GM12873 (cell line): ENCODE data around the gene REM2.

Experiments used
- TF ChIP-seq, protein P1 (sequence below): IDR thresholded peaks from 2 replicates; pipeline ENCODE4 v1.5.1; 2012; ENCODE audit warnings: low read depth, mild to moderate bottlenecking, moderate library complexity, low read length, control low read depth; ENCODE audit not compliant: insufficient read depth; ENCODE audit errors: missing control alignments

Gene REM2

DNA sequence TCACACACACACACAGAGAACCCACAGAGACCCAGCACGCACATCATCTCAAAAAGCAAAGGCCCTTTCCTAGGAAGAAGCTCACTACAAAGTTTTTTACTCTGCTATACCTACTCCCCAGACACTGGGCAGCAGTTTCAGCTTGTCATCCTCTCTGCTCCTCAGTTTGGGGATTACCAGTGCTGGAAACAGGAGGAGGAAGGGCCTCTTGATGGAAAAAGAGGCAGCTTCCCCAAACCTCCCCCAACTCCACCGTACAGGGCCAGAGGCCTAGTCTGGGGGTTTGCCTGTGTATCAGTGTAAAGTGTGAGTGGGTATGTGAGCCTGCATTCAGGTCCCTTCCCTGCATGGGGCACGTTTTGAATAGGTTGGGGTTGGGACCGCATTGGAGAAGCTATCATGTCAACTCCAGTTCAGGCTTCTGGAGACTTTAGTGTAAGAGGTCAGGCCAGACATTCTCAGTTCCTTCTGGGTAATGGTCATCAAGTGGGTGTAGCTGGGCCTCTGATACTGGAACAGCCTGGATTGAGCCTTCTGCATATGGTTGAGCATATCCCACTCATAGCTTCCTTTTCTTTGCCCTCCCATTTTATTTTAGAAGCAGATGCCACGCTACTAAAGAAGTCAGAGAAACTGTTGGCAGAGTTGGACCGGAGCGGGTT lies 1.2 kb downstream of the REM2 start:
- TF ChIP-seq, protein P1, sequence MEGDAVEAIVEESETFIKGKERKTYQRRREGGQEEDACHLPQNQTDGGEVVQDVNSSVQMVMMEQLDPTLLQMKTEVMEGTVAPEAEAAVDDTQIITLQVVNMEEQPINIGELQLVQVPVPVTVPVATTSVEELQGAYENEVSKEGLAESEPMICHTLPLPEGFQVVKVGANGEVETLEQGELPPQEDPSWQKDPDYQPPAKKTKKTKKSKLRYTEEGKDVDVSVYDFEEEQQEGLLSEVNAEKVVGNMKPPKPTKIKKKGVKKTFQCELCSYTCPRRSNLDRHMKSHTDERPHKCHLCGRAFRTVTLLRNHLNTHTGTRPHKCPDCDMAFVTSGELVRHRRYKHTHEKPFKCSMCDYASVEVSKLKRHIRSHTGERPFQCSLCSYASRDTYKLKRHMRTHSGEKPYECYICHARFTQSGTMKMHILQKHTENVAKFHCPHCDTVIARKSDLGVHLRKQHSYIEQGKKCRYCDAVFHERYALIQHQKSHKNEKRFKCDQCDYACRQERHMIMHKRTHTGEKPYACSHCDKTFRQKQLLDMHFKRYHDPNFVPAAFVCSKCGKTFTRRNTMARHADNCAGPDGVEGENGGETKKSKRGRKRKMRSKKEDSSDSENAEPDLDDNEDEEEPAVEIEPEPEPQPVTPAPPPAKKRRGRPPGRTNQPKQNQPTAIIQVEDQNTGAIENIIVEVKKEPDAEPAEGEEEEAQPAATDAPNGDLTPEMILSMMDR: no peak

DNA sequence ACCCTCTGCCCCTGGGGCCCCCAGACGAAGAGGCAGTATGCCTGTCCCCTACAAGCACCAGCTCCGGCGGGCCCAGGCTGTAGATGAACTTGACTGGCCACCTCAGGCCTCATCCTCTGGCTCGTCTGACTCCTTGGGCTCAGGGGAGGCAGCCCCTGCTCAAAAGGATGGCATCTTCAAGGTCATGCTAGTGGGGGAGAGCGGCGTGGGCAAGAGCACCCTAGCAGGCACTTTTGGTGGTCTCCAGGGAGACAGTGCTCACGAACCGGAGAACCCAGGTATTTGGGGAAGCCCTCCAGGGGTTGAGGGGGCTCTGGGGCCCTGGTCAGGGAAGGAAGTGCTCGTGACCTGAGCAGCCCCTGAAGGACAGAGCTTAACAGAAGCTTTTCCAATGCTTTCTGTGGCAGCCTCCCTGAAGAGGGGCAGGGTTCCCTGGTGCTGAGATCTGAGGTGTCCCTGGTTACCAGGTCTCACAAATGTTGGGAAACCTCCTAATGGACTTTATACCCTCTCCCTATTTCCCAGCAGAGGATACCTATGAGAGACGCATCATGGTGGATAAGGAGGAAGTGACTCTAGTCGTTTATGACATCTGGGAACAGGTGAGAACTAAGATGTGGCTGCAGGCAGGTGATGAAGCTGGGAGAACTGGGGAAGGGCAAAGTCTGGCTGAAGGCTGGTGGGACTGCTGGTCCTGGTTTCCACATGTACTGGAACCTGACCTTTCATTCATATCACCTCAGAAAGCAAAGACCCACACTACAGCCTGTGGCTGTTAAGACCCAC lies 1.9 kb downstream of the REM2 start:
- TF ChIP-seq, protein P1: no peak

DNA sequence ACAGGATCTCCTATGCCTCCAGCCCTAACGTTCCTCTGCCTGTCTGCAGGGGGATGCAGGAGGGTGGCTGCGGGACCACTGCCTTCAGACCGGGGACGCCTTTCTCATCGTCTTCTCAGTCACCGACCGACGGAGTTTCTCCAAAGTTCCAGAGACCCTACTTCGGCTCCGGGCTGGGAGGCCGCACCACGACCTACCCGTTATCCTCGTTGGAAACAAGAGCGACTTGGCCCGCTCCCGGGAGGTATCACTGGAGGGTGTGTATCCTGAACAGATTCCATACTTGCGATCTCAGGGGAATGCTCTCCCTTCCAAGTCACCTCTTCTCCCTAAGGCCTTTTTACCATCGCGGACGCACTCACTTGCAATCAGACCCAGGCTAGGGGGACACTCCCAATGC lies 3.0 kb downstream of the REM2 start:
- TF ChIP-seq, protein P1: no peak

DNA sequence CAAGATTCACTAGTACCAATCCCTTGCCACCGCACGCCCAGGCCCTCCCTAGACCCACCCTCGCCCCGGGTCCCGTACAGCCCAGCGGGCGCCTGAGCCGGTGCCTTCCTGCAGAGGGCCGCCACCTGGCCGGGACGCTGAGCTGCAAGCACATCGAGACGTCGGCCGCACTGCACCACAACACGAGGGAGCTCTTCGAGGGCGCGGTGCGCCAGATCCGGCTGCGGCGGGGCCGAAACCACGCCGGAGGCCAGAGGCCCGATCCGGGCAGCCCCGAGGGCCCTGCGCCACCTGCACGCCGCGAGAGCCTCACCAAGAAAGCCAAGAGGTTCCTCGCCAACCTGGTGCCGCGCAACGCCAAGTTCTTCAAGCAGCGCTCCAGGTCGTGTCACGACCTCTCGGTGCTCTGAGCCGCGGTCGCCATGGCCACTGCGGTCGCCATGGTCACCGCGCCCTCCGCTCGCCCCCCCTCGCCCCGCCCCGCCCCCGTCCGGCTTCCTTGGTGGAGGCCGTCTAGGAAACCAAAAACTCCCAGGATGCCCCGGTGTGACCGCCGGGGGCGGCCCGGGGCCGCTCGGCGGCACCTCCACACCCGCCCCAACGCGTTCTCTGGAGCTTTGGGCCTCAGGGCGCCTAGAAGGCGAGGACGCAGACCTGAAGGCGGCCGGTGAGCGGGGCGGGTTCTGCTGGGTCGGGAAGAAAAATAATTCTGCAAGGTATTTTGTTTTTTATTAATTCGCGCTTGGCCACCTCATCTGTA lies 3.7 kb downstream of the REM2 start:
- TF ChIP-seq, protein P1: peak; percentile 52

DNA sequence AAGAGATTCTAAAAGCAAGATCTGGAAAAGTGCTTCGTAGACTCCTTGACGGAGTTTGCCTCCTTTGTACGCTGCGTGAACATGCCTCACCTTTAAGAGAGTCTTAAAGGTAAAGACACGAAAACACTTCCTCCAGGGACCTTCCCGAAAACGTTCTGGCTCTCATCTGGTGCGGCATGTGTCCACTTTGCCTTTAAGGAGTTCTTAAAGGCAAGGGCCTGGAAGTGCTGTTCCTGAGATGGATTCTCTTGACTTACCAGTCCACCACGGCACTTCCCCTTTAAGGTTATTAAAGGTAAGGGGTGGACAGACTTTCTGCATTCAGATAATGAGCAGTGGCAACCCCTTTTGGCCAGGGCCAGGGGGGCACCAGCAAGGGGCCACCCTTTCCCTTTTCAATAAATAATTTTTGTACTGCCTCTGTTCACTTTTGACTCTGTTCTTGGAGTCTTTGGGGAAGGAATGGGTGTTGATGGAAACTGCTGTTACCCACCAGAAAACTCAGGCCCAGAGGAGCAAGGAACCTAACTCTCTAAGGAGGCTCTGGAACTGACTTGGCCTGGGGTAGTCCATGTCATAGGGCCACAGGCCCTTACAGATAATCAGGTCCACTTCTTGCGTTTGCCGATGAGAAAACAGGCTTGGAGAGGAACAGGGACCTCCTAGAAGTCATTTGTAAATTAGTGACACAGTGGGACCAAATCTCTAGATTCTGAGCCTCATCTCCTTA lies 4.4 kb downstream of the REM2 start:
- TF ChIP-seq, protein P1: no peak

DNA sequence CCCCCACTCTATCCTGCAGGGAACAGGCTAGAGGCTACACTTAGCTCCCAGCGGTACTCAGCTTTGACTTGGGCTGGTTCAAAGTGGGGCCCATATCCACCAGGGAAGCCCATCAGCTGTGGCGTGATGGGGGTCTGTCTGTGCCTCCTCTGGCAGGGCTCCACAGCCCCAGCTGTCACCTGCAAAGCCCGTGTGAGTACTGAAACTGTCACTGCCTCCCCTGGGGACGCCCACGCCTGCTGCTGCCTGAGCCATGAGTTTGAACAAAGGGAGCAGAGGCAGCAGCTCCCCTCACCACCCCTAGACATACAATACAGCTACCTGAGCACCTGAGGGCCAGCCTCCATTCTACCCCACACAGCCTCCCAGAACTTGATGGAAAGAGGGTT lies 5.0 kb downstream of the REM2 start:
- TF ChIP-seq, protein P1: no peak

DNA sequence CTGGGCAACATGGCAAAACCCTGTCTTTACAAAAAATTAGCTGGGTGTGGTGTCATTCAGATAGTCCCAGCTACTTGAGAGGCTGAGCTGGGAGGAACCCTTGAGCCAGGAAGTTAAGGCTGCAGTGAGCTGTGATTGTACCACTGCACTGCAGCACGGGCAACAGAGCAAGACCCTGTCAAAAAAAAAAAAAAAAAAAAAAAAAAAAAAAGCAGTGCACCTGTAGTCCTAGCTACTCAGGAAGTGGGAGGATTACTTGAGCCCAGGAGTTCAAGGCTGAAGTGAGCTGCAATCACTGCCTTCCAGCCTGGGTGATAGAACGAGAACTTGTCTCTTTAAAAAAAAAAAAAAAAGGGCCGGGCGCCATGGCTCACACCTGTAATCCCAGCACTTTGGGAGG lies 5.6 kb downstream of the REM2 start:
- TF ChIP-seq, protein P1: no peak
